Renal cortex interstitium (tissue), 11 donors: ENCODE data around the gene C3orf18. TPM values are rescaled to one million over a fixed set of nuclear protein-coding genes. Genes with fewer than 3 reads are reported as not detected.
A peak's percentile ranks its signal among the peaks of the same experiment; 100 is the strongest.
"Not testable (repeated sequence)": the region's sequence is repeated elsewhere in the genome, so short reads cannot be mapped to it uniquely, and the experiment has no call there.

Experiments
- DNase-seq, 11 donors: peaks; one replicate each; pipeline ENCODE4 v3.0.0-alpha.2; 2013; ENCODE audit warnings: low read depth in 9 of 11, low spot score in 4 of 11; ENCODE audit errors: extremely low read depth in 1 of 11
- polyA plus RNA-seq, 3 donors: library from polyadenylated mRNA; unstranded; fragments of 120-200 nt; gene quantifications; one replicate each; pipeline ENCODE4 v1.2.1, GENCODE V29; 2013; ENCODE audit not compliant: insufficient read length in 3 of 3

The C3orf18 gene
- polyA plus RNA-seq, 3 donors, result 16.0 to 19.6 (median 16.9) TPM

- no peak for DNase-seq
Observed at GRCh38 chr3:50533807-50534461, 33.6 kb downstream of the C3orf18 start.

GRCh38 chr3:50533316-50533715, 34.2 kb downstream of the C3orf18 start:
- DNase-seq, result no peak

GRCh38 chr3:50532062-50532705, 35.4 kb downstream of the C3orf18 start:
- DNase-seq, result no peak

GRCh38 chr3:50531201-50531600, 36.3 kb downstream of the C3orf18 start:
- DNase-seq, result no peak

- DNase-seq, result no peak
Observed at GRCh38 chr3:50530001-50530970, 37.3 kb downstream of the C3orf18 start.

GRCh38 chr3:50525987-50526386, 41.6 kb downstream of the C3orf18 start:
- peak in 1 of 11 donors; percentile 55 for DNase-seq

- no peak for DNase-seq
Observed at GRCh38 chr3:50525191-50525910, 42.2 kb downstream of the C3orf18 start.

GRCh38 chr3:50524746-50525145, 42.8 kb downstream of the C3orf18 start:
- DNase-seq, result no peak

GRCh38 chr3:50523279-50523811, 44.2 kb downstream of the C3orf18 start:
- DNase-seq, result peak in 8 of 11 donors; percentile 50 to 83 (median 62)

GRCh38 chr3:50521572-50521971, 46.0 kb downstream of the C3orf18 start:
- no peak for DNase-seq

- no peak for DNase-seq
Observed at GRCh38 chr3:50520849-50521248, 46.7 kb downstream of the C3orf18 start.

GRCh38 chr3:50519471-50520089, 48.0 kb downstream of the C3orf18 start:
- DNase-seq, result no peak

GRCh38 chr3:50518436-50518835, 49.1 kb downstream of the C3orf18 start:
- no peak for DNase-seq

- no peak for DNase-seq
Observed at GRCh38 chr3:50517721-50518206, 49.8 kb downstream of the C3orf18 start.

- no peak for DNase-seq
Observed at GRCh38 chr3:50516440-50516871, 51.1 kb downstream of the C3orf18 start.

- peak in 10 of 11 donors; percentile 60 to 85 (median 75) for DNase-seq
Observed at GRCh38 chr3:50515565-50516439, 51.7 kb downstream of the C3orf18 start.

GRCh38 chr3:50512908-50513307, 54.6 kb downstream of the C3orf18 start:
- DNase-seq, result not testable (repeated sequence)
